Thoracic aorta (tissue), 2 donors: ENCODE data around the gene NPHP4. TPM values are rescaled to one million over a fixed set of nuclear protein-coding genes. Genes with fewer than 3 reads are reported as not detected.

Experiments used
- ATAC-seq: fragments of 150-250 bp; one replicate; pipeline ENCODE4 v1.8.0; 2017; ENCODE audit warnings: low read depth; ENCODE audit not compliant: insufficient number of reproducible peaks, low FRiP score
- DNase-seq: peaks from one replicate; pipeline ENCODE4 v3.0.0-alpha.2; 2020; ENCODE audit warnings: low spot score
- H3K27ac ChIP-seq, 2 donors: fragments of 200-600 bp; sonication (generic); 1 replicate in 1 of 2; 2 replicates in 1 of 2; pipeline ENCODE4 v1.5.1; 2016; ENCODE audit warnings: mild to moderate bottlenecking in 2 of 2, moderate library complexity in 2 of 2
- H3K27me3 ChIP-seq: fragments of 200-600 bp; sonication (generic); replicated peaks from 2 replicates; pipeline ENCODE4 v1.6.0; 2016; ENCODE audit warnings: mild to moderate bottlenecking; ENCODE audit not compliant: insufficient read depth
- H3K36me3 ChIP-seq: fragments of 200-600 bp; sonication (generic); one replicate; pipeline ENCODE4 v1.5.1; 2016
- H3K4me1 ChIP-seq, 2 donors: fragments of 200-600 bp; sonication (generic); 1 replicate in 1 of 2; 2 replicates in 1 of 2; pipeline versions ENCODE4 v1.5.1 to v1.6.0; 2016; ENCODE audit warnings: low read depth in 2 of 2, mild to moderate bottlenecking in 1 of 2; ENCODE audit not compliant: control insufficient read depth in 1 of 2
- H3K4me3 ChIP-seq: fragments of 200-600 bp; sonication (generic); 2 replicates; pipeline ENCODE4 v1.5.1; 2016; ENCODE audit warnings: mild to moderate bottlenecking
- H3K9me3 ChIP-seq: fragments of 200-600 bp; sonication (generic); 2 replicates; pipeline ENCODE4 v1.5.1; 2016
- CTCF ChIP-seq: fragments of 200-600 bp; sonication (generic); IDR thresholded peaks from one replicate; pipeline ENCODE4 v1.5.1; 2019; ENCODE audit warnings: antibody characterized with exemption
- total RNA-seq, 2 donors: library from RNA; depleted of rRNA; stranded (reverse); fragments of >200 nt; gene quantifications; one replicate each; pipeline versions ENCODE4 v1.1.0 to v1.2.3, GENCODE V29; 2016

Gene NPHP4
- total RNA-seq, 2 donors from 2014 or later = 11.4 to 15.1 TPM

- H3K9me3 ChIP-seq = no peaks in the 10 kb centered on the region
- no peak for TF ChIP-seq CTCF
- H3K36me3 ChIP-seq = peaks cover 13% of the 10 kb centered on the region
- no peak overlapping the region for H3K27ac ChIP-seq
- DNase-seq (no peak), ATAC-seq (no peak)
- H3K27me3 ChIP-seq = no peaks in the 10 kb centered on the region
- H3K4me3 ChIP-seq = no peak overlapping the region
- no peaks in the 10 kb centered on the region for H3K4me1 ChIP-seq
These were observed 86.1 kb downstream of the NPHP4 start for GRCh38 chr1:5906116-5906515.

- ATAC-seq (no peak), DNase-seq (no peak)
- no peaks in the 10 kb centered on the region for H3K9me3 ChIP-seq
- H3K4me3 ChIP-seq = no peak overlapping the region
- H3K4me1 ChIP-seq = no peaks in the 10 kb centered on the region
- no peak for TF ChIP-seq CTCF
- H3K36me3 ChIP-seq = peaks cover 13% of the 10 kb centered on the region
- no peak overlapping the region for H3K27ac ChIP-seq
- H3K27me3 ChIP-seq = no peaks in the 10 kb centered on the region
These were observed 86.8 kb downstream of the NPHP4 start for GRCh38 chr1:5905436-5905835.

GRCh38 chr1:5904551-5904950, 87.7 kb downstream of the NPHP4 start:
- Histone ChIP-seq H3K9me3 (no peaks in the 10 kb centered on the region), H3K36me3 (peaks cover 13% of the 10 kb centered on the region), H3K27me3 (no peaks in the 10 kb centered on the region), H3K27ac (no peak overlapping the region), H3K4me1 (no peaks in the 10 kb centered on the region), H3K4me3 (no peak overlapping the region)
- DNase-seq (no peak), ATAC-seq (no peak)
- TF ChIP-seq CTCF = no peak

GRCh38 chr1:5903680-5904079, 88.5 kb downstream of the NPHP4 start:
- Histone ChIP-seq H3K27ac (no peak overlapping the region), H3K27me3 (no peaks in the 10 kb centered on the region), H3K4me1 (no peaks in the 10 kb centered on the region), H3K36me3 (peaks cover 13% of the 10 kb centered on the region), H3K4me3 (no peak overlapping the region), H3K9me3 (no peaks in the 10 kb centered on the region)
- no peak for TF ChIP-seq CTCF
- DNase-seq = no peak
- no peak for ATAC-seq

GRCh38 chr1:5903031-5903430, 89.2 kb downstream of the NPHP4 start:
- H3K4me1 ChIP-seq = no peaks in the 10 kb centered on the region
- H3K27me3 ChIP-seq = no peaks in the 10 kb centered on the region
- TF ChIP-seq CTCF = no peak
- no peak for DNase-seq
- H3K9me3 ChIP-seq = no peaks in the 10 kb centered on the region
- no peak for ATAC-seq
- peaks cover 13% of the 10 kb centered on the region for H3K36me3 ChIP-seq
- no peak overlapping the region for H3K27ac ChIP-seq
- H3K4me3 ChIP-seq = no peak overlapping the region
